ENCODE results near the gene ADAM10. TPM values are rescaled to one million over a fixed set of nuclear protein-coding genes. Genes with fewer than 3 reads are reported as not detected.

The ADAM10 gene
- total RNA-seq, 6 donors from 2014 or later: 64.5 to 139 (median 93.5) TPM

DNA sequence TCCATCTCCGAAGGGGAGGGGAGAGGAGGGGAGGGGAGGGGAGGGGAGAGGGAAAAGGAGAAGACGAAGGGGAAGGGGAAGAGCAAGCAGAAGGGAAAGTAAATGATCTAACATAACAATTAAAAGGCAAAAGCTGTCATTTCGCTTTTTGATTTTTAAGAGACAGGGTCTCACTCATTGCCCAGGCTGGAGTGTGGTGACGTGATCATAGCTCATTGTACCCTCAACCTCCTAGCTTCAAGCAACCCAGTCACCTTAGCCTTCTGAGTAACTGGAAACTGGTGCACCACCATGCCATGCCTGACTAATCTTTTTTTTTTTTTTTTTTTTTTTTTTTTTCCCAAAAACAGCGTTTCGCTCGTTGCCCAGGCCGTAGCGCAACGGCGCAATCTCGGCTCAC is 22.6 kb downstream of the ADAM10 start:
- no peaks in the 10 kb centered on the region for H3K36me3 ChIP-seq
- no peak overlapping the region for H3K4me3 ChIP-seq
- H3K27ac ChIP-seq: no peak overlapping the region
- peaks cover 13 to 41% (median 15%) of the 10 kb centered on the region in 4 donors for H3K4me1 ChIP-seq
- 89 to 91% methylated on average over 12 of the region's 12 CpGs for WGBS, 2 donors
- TF ChIP-seq EP300 (IDR thresholded peaks at IDR 0.05) (no peak), POLR2AphosphoS5 (IDR thresholded peaks at IDR 0.05) (no peak), POLR2A (IDR thresholded peaks at IDR 0.05) (no peak)
- TF ChIP-seq, protein P1, sequence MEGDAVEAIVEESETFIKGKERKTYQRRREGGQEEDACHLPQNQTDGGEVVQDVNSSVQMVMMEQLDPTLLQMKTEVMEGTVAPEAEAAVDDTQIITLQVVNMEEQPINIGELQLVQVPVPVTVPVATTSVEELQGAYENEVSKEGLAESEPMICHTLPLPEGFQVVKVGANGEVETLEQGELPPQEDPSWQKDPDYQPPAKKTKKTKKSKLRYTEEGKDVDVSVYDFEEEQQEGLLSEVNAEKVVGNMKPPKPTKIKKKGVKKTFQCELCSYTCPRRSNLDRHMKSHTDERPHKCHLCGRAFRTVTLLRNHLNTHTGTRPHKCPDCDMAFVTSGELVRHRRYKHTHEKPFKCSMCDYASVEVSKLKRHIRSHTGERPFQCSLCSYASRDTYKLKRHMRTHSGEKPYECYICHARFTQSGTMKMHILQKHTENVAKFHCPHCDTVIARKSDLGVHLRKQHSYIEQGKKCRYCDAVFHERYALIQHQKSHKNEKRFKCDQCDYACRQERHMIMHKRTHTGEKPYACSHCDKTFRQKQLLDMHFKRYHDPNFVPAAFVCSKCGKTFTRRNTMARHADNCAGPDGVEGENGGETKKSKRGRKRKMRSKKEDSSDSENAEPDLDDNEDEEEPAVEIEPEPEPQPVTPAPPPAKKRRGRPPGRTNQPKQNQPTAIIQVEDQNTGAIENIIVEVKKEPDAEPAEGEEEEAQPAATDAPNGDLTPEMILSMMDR (IDR thresholded peaks at IDR 0.05): no peak
- ATAC-seq (ENCODE audit: low FRiP score in 2 of 2): no peak
- no peaks in the 10 kb centered on the region for H3K27me3 ChIP-seq
- H3K9me3 ChIP-seq: no peaks in the 10 kb centered on the region
- peak in 1 of 2 donors; percentile 9 for DNase-seq

DNA sequence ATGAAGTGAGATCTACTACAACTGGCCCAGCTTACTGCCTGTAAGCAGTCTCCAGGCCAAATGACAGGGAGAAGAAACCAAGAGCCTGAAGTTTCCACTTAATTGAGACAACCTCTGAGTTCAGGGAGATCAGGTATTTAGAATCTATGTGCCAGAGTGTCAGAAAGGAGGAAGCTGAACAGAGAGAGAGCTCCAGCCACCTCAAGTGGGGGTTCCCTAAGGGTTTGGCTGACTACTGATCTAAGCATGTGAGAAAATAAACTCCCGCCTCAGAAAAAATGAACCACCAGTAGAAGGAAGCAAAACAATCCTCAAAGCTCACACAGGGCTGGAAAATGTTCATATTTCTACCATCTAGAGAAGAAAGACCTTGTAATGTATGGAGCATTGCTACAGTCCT is 25.0 kb downstream of the ADAM10 start:
- Histone ChIP-seq H3K27me3 (no peaks in the 10 kb centered on the region), H3K4me1 (peaks cover 8 to 26% (median 15%) of the 10 kb centered on the region in 4 donors), H3K4me3 (no peak overlapping the region), H3K36me3 (no peaks in the 10 kb centered on the region), H3K27ac (peak overlapping the region in 1 of 4 donors; percentile 2), H3K9me3 (no peaks in the 10 kb centered on the region)
- 25 to 44% methylated on average over 1 of the region's 1 CpG for WGBS, 2 donors
- peak in 1 of 2 donors; percentile 42 for ATAC-seq (ENCODE audit: low FRiP score in 2 of 2)
- DNase-seq: peak in 1 of 2 donors; percentile 51
- TF ChIP-seq POLR2AphosphoS5 (IDR thresholded peaks at IDR 0.05) (no peak), EP300 (IDR thresholded peaks at IDR 0.05) (no peak), POLR2A (IDR thresholded peaks at IDR 0.05) (no peak)
- TF ChIP-seq, protein P1 (IDR thresholded peaks at IDR 0.05): no peak

DNA sequence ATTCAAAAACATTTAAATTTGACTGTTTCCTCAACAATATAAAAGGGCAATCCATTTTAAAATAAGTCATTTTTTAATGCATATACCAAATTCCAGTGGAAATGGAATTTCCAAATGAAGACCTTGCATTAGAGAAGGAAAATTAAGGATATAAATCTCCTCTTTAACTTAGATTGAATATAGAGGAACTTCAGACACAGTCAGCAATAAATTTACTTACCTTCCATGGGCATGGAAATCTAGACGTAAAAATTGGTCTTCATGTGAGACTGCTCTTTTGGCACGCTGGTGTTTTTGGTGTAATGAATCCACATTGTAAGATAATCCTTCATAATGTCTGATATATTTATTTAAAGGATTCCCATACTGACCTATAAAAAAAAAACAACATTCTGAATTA is 32.1 kb downstream of the ADAM10 start:
- Histone ChIP-seq H3K4me1 (no peaks in the 10 kb centered on the region), H3K27ac (no peak overlapping the region), H3K36me3 (peaks cover 0 to 14% (median 1%) of the 10 kb centered on the region in 4 donors), H3K4me3 (no peak overlapping the region), H3K9me3 (no peaks in the 10 kb centered on the region), H3K27me3 (no peaks in the 10 kb centered on the region)
- WGBS, 2 donors: 96 to 98% methylated on average over 2 of the region's 2 CpGs
- TF ChIP-seq POLR2A (IDR thresholded peaks at IDR 0.05) (no peak), EP300 (IDR thresholded peaks at IDR 0.05) (no peak), POLR2AphosphoS5 (IDR thresholded peaks at IDR 0.05) (no peak)
- TF ChIP-seq, protein P1 (IDR thresholded peaks at IDR 0.05): no peak
- no peak for ATAC-seq (ENCODE audit: low FRiP score in 2 of 2)
- no peak for DNase-seq

DNA sequence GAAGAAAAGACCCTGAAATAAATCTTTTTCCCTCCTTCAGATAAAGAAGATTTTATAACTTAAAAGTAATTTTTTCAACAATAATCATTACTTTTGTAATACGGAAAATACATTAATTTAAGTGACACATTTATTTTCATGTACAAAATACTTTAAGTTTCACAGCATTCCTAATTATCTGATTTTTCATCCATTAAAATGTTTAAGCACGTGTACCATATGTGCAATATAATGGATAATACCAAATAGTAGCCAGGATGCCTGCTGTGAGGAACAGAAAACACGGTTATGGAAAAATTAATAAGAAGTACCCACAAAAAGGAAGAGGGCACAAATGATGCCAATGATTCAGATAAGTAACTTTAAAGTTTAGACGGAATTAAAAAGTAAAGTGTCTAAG is 33.5 kb downstream of the ADAM10 start:
- Histone ChIP-seq H3K27me3 (no peaks in the 10 kb centered on the region), H3K4me1 (no peaks in the 10 kb centered on the region), H3K27ac (no peak overlapping the region), H3K4me3 (no peak overlapping the region), H3K36me3 (peaks cover 0 to 14% (median 1%) of the 10 kb centered on the region in 4 donors), H3K9me3 (no peaks in the 10 kb centered on the region)
- DNase-seq (no peak), ATAC-seq (ENCODE audit: low FRiP score in 2 of 2) (no peak)
- WGBS, 2 donors: 89 to 92% methylated on average over 4 of the region's 4 CpGs
- no peak for TF ChIP-seq POLR2AphosphoS5 (IDR thresholded peaks at IDR 0.05)
- TF ChIP-seq, protein P1 (IDR thresholded peaks at IDR 0.05): no peak
- no peak for TF ChIP-seq EP300 (IDR thresholded peaks at IDR 0.05)
- no peak for TF ChIP-seq POLR2A (IDR thresholded peaks at IDR 0.05)

DNA sequence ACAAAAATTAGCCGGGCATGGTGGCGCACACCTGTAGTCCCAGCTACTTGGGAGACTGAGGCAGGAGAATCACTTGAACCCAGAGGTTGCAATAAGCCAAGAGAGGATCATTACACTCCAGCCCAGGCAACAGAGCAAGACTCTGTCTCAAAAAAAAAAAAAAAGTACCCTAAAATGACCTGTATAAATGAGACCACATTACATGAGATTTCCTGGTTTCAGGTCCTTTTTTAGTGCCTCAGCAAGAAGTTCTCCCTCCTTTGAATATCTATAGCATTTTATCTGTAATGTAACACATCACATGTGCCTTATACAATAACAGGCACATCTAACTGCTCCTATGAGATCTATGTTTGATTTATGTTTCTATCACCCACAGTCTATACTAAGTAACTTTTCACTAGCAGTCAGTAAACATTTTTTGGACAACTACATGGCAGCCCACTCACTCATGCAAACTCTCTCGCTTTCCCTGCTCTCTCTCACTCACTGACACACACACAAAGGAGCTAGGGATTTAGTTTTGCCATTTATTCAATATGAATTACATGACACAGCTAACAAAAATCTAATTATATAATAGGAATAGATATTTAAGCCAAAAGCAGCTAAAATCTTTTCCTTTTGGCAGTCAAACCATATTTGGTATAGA is 34.1 kb downstream of the ADAM10 start:
- Histone ChIP-seq H3K4me3 (no peak overlapping the region), H3K27ac (no peak overlapping the region), H3K9me3 (no peaks in the 10 kb centered on the region), H3K27me3 (no peaks in the 10 kb centered on the region), H3K36me3 (peaks cover 0 to 14% (median 1%) of the 10 kb centered on the region in 4 donors), H3K4me1 (no peaks in the 10 kb centered on the region)
- ATAC-seq (ENCODE audit: low FRiP score in 2 of 2): no peak
- WGBS, 2 donors: 93 to 95% methylated on average over 3 of the region's 3 CpGs
- TF ChIP-seq, protein P1 (IDR thresholded peaks at IDR 0.05): no peak
- TF ChIP-seq POLR2A (IDR thresholded peaks at IDR 0.05) (no peak), EP300 (IDR thresholded peaks at IDR 0.05) (no peak), POLR2AphosphoS5 (IDR thresholded peaks at IDR 0.05) (no peak)
- DNase-seq: no peak
